KMS-11 (cell line): ENCODE measurements around the gene EEA1.
"Not testable (repeated sequence)": the region's sequence is repeated elsewhere in the genome, so short reads cannot be mapped to it uniquely, and the experiment has no call there.

Experiments used
- H2AFZ ChIP-seq: fragments of 200-600 bp; sonication (generic); 2 replicates; pipeline ENCODE4 v1.6.1; 2016; ENCODE audit warnings: antibody characterized with exemption, mixed run types, low read depth
- H3K27ac ChIP-seq: fragments of 200-600 bp; sonication (generic); 2 replicates; pipeline ENCODE4 v1.6.1; 2016; ENCODE audit warnings: mild to moderate bottlenecking, mixed run types
- H3K27me3 ChIP-seq: fragments of 200-600 bp; sonication (generic); 2 replicates; pipeline ENCODE4 v1.6.1; 2017; ENCODE audit warnings: mild to moderate bottlenecking, low read depth, mixed run types, moderate library complexity; ENCODE audit not compliant: insufficient read depth
- H3K36me3 ChIP-seq: fragments of 200-600 bp; sonication (generic); 2 replicates; pipeline ENCODE4 v1.6.1; 2017; ENCODE audit warnings: mild to moderate bottlenecking, mixed run types; ENCODE audit not compliant: insufficient read depth
- H3K4me1 ChIP-seq: fragments of 200-600 bp; sonication (generic); 2 replicates; pipeline ENCODE4 v1.6.1; 2016; ENCODE audit warnings: mild to moderate bottlenecking, low read depth, mixed run types; ENCODE audit not compliant: poor library complexity, severe bottlenecking
- H3K4me2 ChIP-seq: fragments of 200-600 bp; sonication (generic); 2 replicates; pipeline ENCODE4 v1.7.0; 2016; ENCODE audit warnings: mild to moderate bottlenecking, mixed run types
- H3K4me3 ChIP-seq: fragments of 200-600 bp; sonication (generic); IDR thresholded peaks from 2 replicates; pipeline ENCODE4 v1.6.1; 2017; ENCODE audit warnings: low read depth, low read length, mixed read lengths; ENCODE audit not compliant: insufficient read depth
- H3K79me2 ChIP-seq: fragments of 200-600 bp; sonication (generic); 2 replicates; pipeline ENCODE4 v1.6.1; 2016; ENCODE audit warnings: low read depth, mixed run types; ENCODE audit not compliant: insufficient read depth
- H3K9ac ChIP-seq: fragments of 200-600 bp; sonication (generic); 2 replicates; pipeline ENCODE4 v1.6.1; 2016; ENCODE audit warnings: mild to moderate bottlenecking, mixed run types
- H4K20me1 ChIP-seq: fragments of 200-600 bp; sonication (generic); 2 replicates; pipeline ENCODE4 v1.6.1; 2016; ENCODE audit warnings: mild to moderate bottlenecking, mixed run types; ENCODE audit not compliant: insufficient read depth
- CTCF ChIP-seq: fragments of 200-600 bp; sonication (generic); conservative IDR thresholded peaks from 2 replicates; pipeline ENCODE4 v1.6.1; 2017; ENCODE audit warnings: low read depth, mild to moderate bottlenecking, antibody characterized with exemption, low read length, moderate library complexity, mixed read lengths

EEA1 gene

GRCh38 chr12:92803903-92804302 lies 125.2 kb downstream of the EEA1 start:
- no peaks in the 10 kb centered on the region for H3K4me1 ChIP-seq
- H3K36me3 ChIP-seq = no peaks in the 10 kb centered on the region; the same call in 1 of the 2 replicates
- TF ChIP-seq CTCF = no peak

GRCh38 chr12:92802906-92803305 lies 126.2 kb downstream of the EEA1 start:
- Histone ChIP-seq H4K20me1 (no peaks in the 10 kb centered on the region), H3K27ac (no peak overlapping the region), H3K9ac (no peak overlapping the region), H3K4me2 (no peak overlapping the region), H3K4me3 (no peak overlapping the region), H3K27me3 (no peaks in the 10 kb centered on the region), H3K4me1 (no peaks in the 10 kb centered on the region), H3K36me3 (no peaks in the 10 kb centered on the region; the same call in 1 of the 2 replicates), H3K79me2 (no peaks in the 10 kb centered on the region), H2AFZ (no peak overlapping the region)
- no peak for TF ChIP-seq CTCF

More at GRCh38 chr12:92803903-92804302, 125.2 kb downstream of the EEA1 start:
- Histone ChIP-seq H3K9ac (no peak overlapping the region), H2AFZ (no peak overlapping the region), H3K4me2 (no peak overlapping the region), H3K27ac (no peak overlapping the region), H4K20me1 (no peaks in the 10 kb centered on the region), H3K27me3 (no peaks in the 10 kb centered on the region), H3K4me3 (no peak overlapping the region), H3K79me2 (no peaks in the 10 kb centered on the region)

GRCh38 chr12:92796650-92797049 lies 132.4 kb downstream of the EEA1 start:
- no peaks in the 10 kb centered on the region for H3K27me3 ChIP-seq
- H4K20me1 ChIP-seq = no peaks in the 10 kb centered on the region
- H3K4me2 ChIP-seq = no peak overlapping the region
- no peak overlapping the region for H2AFZ ChIP-seq
- no peak for TF ChIP-seq CTCF
- no peaks in the 10 kb centered on the region; the same call in 1 of the 2 replicates for H3K36me3 ChIP-seq
- H3K9ac ChIP-seq = no peak overlapping the region
- H3K79me2 ChIP-seq = no peaks in the 10 kb centered on the region
- no peaks in the 10 kb centered on the region for H3K4me1 ChIP-seq
- H3K27ac ChIP-seq = no peak overlapping the region
- H3K4me3 ChIP-seq = no peak overlapping the region

- no peaks in the 10 kb centered on the region for H3K79me2 ChIP-seq
- no peaks in the 10 kb centered on the region for H3K4me1 ChIP-seq
- H3K36me3 ChIP-seq = no peaks in the 10 kb centered on the region
- no peak overlapping the region for H3K27ac ChIP-seq
- no peak overlapping the region for H3K9ac ChIP-seq
- no peak for TF ChIP-seq CTCF
- no peaks in the 10 kb centered on the region for H4K20me1 ChIP-seq
- H3K4me3 ChIP-seq = no peak overlapping the region
- H3K4me2 ChIP-seq = no peak overlapping the region
- H2AFZ ChIP-seq = no peak overlapping the region
- H3K27me3 ChIP-seq = no peaks in the 10 kb centered on the region
Measured at GRCh38 chr12:92794814-92795213, 134.3 kb downstream of the EEA1 start.

GRCh38 chr12:92794356-92794755 lies 134.7 kb downstream of the EEA1 start:
- H3K4me3 ChIP-seq, H3K4me2 ChIP-seq, H3K27me3 ChIP-seq, H4K20me1 ChIP-seq, H3K79me2 ChIP-seq, H3K4me1 ChIP-seq, H3K9ac ChIP-seq, H3K36me3 ChIP-seq, H3K27ac ChIP-seq, H2AFZ ChIP-seq: not testable (repeated sequence)
